Subcutaneous abdominal adipose tissue (tissue), 5 donors: Measurements from ENCODE around the gene CXCL14.

Experiments
- H3K27ac ChIP-seq: one replicate; pipeline ENCODE4 v1.7.0; 2013; ENCODE audit warnings: low read depth, mild to moderate bottlenecking, inconsistent platforms, low read length, moderate library complexity
- H3K27me3 ChIP-seq, 5 donors: one replicate each; pipeline ENCODE4 v1.7.0; 2013; ENCODE audit warnings: low read length in 5 of 5, inconsistent platforms in 1 of 5; ENCODE audit not compliant: control insufficient read depth in 5 of 5, insufficient read depth in 4 of 5
- H3K36me3 ChIP-seq, 5 donors: one replicate each; pipeline ENCODE4 v1.7.0; 2013; ENCODE audit warnings: low read length in 5 of 5; ENCODE audit not compliant: control insufficient read depth in 5 of 5, insufficient read depth in 5 of 5
- H3K4me1 ChIP-seq, 5 donors: one replicate each; pipeline ENCODE4 v1.7.0; 2013; ENCODE audit warnings: low read length in 5 of 5, mild to moderate bottlenecking in 3 of 5, moderate library complexity in 1 of 5; ENCODE audit not compliant: control insufficient read depth in 5 of 5, insufficient read depth in 5 of 5
- H3K4me3 ChIP-seq, 5 donors: one replicate each; pipeline ENCODE4 v1.7.0; 2013; ENCODE audit warnings: low read length in 5 of 5, low read depth in 1 of 5
- H3K9ac ChIP-seq, 5 donors: one replicate each; pipeline ENCODE4 v1.7.0; 2013; ENCODE audit warnings: low read length in 5 of 5, mild to moderate bottlenecking in 4 of 5, moderate library complexity in 3 of 5
- H3K9me3 ChIP-seq, 5 donors: one replicate each; pipeline ENCODE4 v1.7.0; 2013; ENCODE audit warnings: low read length in 5 of 5; ENCODE audit not compliant: control insufficient read depth in 5 of 5
- donor health status: healthy.
- donor health status: healthy.
- donor health status: healthy.
- donor health status: healthy.
- donor health status: healthy.

The CXCL14 gene

GRCh38 chr5:135551593-135552447, 27.0 kb downstream of the CXCL14 start:
- H3K36me3 ChIP-seq, result no peaks in the 10 kb centered on the region
- peaks cover 0 to 5% (median 0%) of the 10 kb centered on the region in 5 donors for H3K4me1 ChIP-seq
- H3K27ac ChIP-seq, result no peak overlapping the region
- H3K9ac ChIP-seq, result no peak overlapping the region
- no peaks in the 10 kb centered on the region for H3K9me3 ChIP-seq
- H3K4me3 ChIP-seq, result no peak overlapping the region
- peaks cover 2 to 34% (median 22%) of the 10 kb centered on the region in 5 donors for H3K27me3 ChIP-seq

GRCh38 chr5:135549413-135549812, 29.4 kb downstream of the CXCL14 start:
- H3K9ac ChIP-seq, result no peak overlapping the region
- peaks cover 10 to 48% (median 35%) of the 10 kb centered on the region in 5 donors for H3K27me3 ChIP-seq
- peaks cover 0 to 10% (median 5%) of the 10 kb centered on the region in 5 donors for H3K4me1 ChIP-seq
- H3K36me3 ChIP-seq, result no peaks in the 10 kb centered on the region
- no peak overlapping the region for H3K27ac ChIP-seq
- no peaks in the 10 kb centered on the region for H3K9me3 ChIP-seq
- no peak overlapping the region for H3K4me3 ChIP-seq

- no peak overlapping the region for H3K4me3 ChIP-seq
- no peak overlapping the region for H3K9ac ChIP-seq
- peaks cover 17 to 56% (median 44%) of the 10 kb centered on the region in 5 donors for H3K27me3 ChIP-seq
- no peaks in the 10 kb centered on the region for H3K36me3 ChIP-seq
- H3K27ac ChIP-seq, result no peak overlapping the region
- no peaks in the 10 kb centered on the region for H3K9me3 ChIP-seq
- H3K4me1 ChIP-seq, result peaks cover 0 to 19% (median 18%) of the 10 kb centered on the region in 5 donors
These were observed 31.1 kb downstream of the CXCL14 start for GRCh38 chr5:135547590-135548254.

GRCh38 chr5:135546912-135547311, 31.9 kb downstream of the CXCL14 start:
- no peak overlapping the region for H3K27ac ChIP-seq
- H3K36me3 ChIP-seq, result no peaks in the 10 kb centered on the region
- no peaks in the 10 kb centered on the region for H3K9me3 ChIP-seq
- H3K4me3 ChIP-seq, result no peak overlapping the region
- no peak overlapping the region for H3K9ac ChIP-seq
- H3K4me1 ChIP-seq, result peaks cover 0 to 19% (median 18%) of the 10 kb centered on the region in 5 donors
- peaks cover 21 to 61% (median 47%) of the 10 kb centered on the region in 5 donors for H3K27me3 ChIP-seq

- H3K27ac ChIP-seq, result no peak overlapping the region
- no peaks in the 10 kb centered on the region for H3K9me3 ChIP-seq
- H3K27me3 ChIP-seq, result peaks cover 21 to 68% (median 49%) of the 10 kb centered on the region in 5 donors
- no peaks in the 10 kb centered on the region for H3K36me3 ChIP-seq
- H3K4me3 ChIP-seq, result no peak overlapping the region
- no peak overlapping the region for H3K9ac ChIP-seq
- H3K4me1 ChIP-seq, result peaks cover 0 to 19% (median 18%) of the 10 kb centered on the region in 5 donors
These were observed 32.7 kb downstream of the CXCL14 start for GRCh38 chr5:135546101-135546500.

- H3K9ac ChIP-seq, result no peak overlapping the region
- H3K4me3 ChIP-seq, result peak overlapping the region in 3 of 5 donors; percentile 68 to 79 (median 71)
- H3K36me3 ChIP-seq, result no peaks in the 10 kb centered on the region
- no peaks in the 10 kb centered on the region for H3K9me3 ChIP-seq
- no peak overlapping the region for H3K27ac ChIP-seq
- peaks cover 0 to 19% (median 18%) of the 10 kb centered on the region in 5 donors for H3K4me1 ChIP-seq
- peaks cover 21 to 72% (median 44%) of the 10 kb centered on the region in 5 donors for H3K27me3 ChIP-seq
These were observed 33.7 kb downstream of the CXCL14 start for GRCh38 chr5:135545099-135545498.

- no peaks in the 10 kb centered on the region for H3K36me3 ChIP-seq
- peak overlapping the region; percentile 68 to 81 (median 71) for H3K4me3 ChIP-seq
- H3K9ac ChIP-seq, result peak overlapping the region in 4 of 5 donors; percentile 10 to 65 (median 47)
- no peaks in the 10 kb centered on the region for H3K9me3 ChIP-seq
- peaks cover 0 to 19% (median 18%) of the 10 kb centered on the region in 5 donors for H3K4me1 ChIP-seq
- H3K27me3 ChIP-seq, result peaks cover 30 to 82% (median 54%) of the 10 kb centered on the region in 5 donors
- H3K27ac ChIP-seq, result no peak overlapping the region
These were observed 35.1 kb downstream of the CXCL14 start for GRCh38 chr5:135543485-135544304.

GRCh38 chr5:135543001-135543484, 35.7 kb downstream of the CXCL14 start:
- no peaks in the 10 kb centered on the region for H3K36me3 ChIP-seq
- no peak overlapping the region for H3K27ac ChIP-seq
- H3K4me3 ChIP-seq, result peak overlapping the region in 4 of 5 donors; percentile 68 to 79 (median 70)
- peaks cover 0 to 4% (median 0%) of the 10 kb centered on the region in 5 donors for H3K9me3 ChIP-seq
- H3K4me1 ChIP-seq, result peaks cover 0 to 19% (median 18%) of the 10 kb centered on the region in 5 donors
- peaks cover 31 to 79% (median 51%) of the 10 kb centered on the region in 5 donors for H3K27me3 ChIP-seq
- H3K9ac ChIP-seq, result no peak overlapping the region

GRCh38 chr5:135541807-135542502, 36.8 kb downstream of the CXCL14 start:
- H3K4me1 ChIP-seq, result peaks cover 0 to 19% (median 18%) of the 10 kb centered on the region in 5 donors
- peaks cover 39 to 78% (median 54%) of the 10 kb centered on the region in 5 donors for H3K27me3 ChIP-seq
- no peak overlapping the region for H3K4me3 ChIP-seq
- H3K9me3 ChIP-seq, result peaks cover 0 to 13% (median 0%) of the 10 kb centered on the region in 5 donors
- H3K36me3 ChIP-seq, result no peaks in the 10 kb centered on the region
- no peak overlapping the region for H3K9ac ChIP-seq
- H3K27ac ChIP-seq, result no peak overlapping the region
